Rectal smooth muscle tissue (tissue), 1 donor: ENCODE measurements around the gene MRPL14.
"Not testable (repeated sequence)": the region's sequence is repeated elsewhere in the genome, so short reads cannot be mapped to it uniquely, and the experiment has no call there.

Experiments used
- H3K27ac ChIP-seq: one replicate; pipeline ENCODE4 v1.7.0; 2013; ENCODE audit warnings: low read depth, low read length, inconsistent platforms
- H3K27me3 ChIP-seq: one replicate; pipeline ENCODE4 v1.7.0; 2013; ENCODE audit warnings: low read length; ENCODE audit not compliant: control insufficient read depth, insufficient read depth
- H3K36me3 ChIP-seq: one replicate; pipeline ENCODE4 v1.7.0; 2013; ENCODE audit warnings: low read length; ENCODE audit not compliant: control insufficient read depth, insufficient read depth
- H3K4me1 ChIP-seq: one replicate; pipeline ENCODE4 v1.7.0; 2013; ENCODE audit warnings: low read length; ENCODE audit not compliant: control insufficient read depth, insufficient read depth
- H3K4me3 ChIP-seq: one replicate; pipeline ENCODE4 v1.7.0; 2013; ENCODE audit warnings: low read length
- H3K9ac ChIP-seq: one replicate; pipeline ENCODE4 v1.7.0; 2013; ENCODE audit warnings: low read length

MRPL14 gene

DNA sequence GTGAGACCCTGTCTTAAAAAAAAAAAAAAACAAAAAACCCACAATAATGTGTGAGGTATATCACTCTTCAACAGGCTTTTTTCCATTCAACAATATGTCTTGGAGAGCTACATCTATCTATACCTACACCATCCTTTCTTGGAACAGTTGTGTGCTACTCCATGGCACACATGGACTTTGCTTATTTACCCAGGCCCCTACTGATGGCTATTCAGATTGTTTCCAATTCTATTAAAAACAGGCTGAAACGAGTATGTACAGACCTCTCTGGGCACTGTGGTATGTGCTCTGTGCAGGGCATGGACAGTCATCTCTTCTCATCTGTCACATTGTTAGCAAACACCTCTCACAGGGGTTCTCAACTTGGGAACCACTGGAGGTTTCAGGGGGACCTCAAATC lies 28.1 kb downstream of the MRPL14 start:
- Histone ChIP-seq H3K4me3 (no peak overlapping the region), H3K9ac (no peak overlapping the region), H3K4me1 (no peaks in the 10 kb centered on the region), H3K36me3 (peaks cover 3% of the 10 kb centered on the region), H3K27me3 (no peaks in the 10 kb centered on the region), H3K27ac (no peak overlapping the region)

- Histone ChIP-seq H3K9ac (no peak overlapping the region), H3K4me1 (no peaks in the 10 kb centered on the region), H3K27me3 (no peaks in the 10 kb centered on the region), H3K27ac (no peak overlapping the region), H3K36me3 (peaks cover 3% of the 10 kb centered on the region), H3K4me3 (no peak overlapping the region)
Measured at GRCh38 chr6:44097782-44098317, 29.4 kb downstream of the MRPL14 start.

DNA sequence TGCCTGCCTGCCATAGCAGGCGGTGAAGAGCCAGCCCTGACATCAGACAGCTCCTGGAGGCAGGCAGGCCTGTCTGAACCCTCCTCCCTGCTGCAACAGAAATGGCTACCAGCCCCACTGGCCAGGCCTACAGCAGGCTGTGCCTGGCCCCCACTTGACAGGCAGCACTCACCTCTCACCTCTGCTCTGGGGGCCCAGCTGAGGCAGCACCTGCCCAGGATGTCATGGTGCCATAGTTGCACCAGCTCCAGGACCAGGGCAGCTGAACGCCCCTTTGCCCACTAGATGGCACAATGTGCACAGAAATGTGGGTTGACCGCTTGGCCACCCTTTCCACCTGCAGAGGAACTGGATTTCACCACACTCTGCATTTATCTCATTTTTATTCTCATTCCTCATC lies 30.6 kb downstream of the MRPL14 start:
- Histone ChIP-seq H3K36me3 (peaks cover 3% of the 10 kb centered on the region), H3K27ac (no peak overlapping the region), H3K9ac (no peak overlapping the region)

DNA sequence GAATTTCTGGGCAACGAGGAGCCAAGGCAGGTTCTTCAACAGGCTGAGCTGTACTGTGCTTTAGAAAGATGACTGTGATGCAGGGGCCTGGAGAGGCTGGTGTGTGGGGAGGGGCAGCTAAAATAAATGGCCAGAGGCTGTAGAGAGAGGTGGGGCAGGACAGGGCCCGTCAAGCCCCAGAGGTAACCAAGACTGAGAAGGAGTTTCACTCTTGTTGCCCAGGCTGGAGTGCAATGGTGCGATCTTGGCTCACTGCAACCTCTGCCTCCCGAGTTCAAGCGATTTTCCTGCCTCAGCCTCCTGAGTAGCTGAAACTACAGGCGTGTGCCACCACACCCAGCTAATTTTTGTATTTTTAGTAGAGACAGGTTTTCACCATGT lies 32.0 kb downstream of the MRPL14 start:
- not testable (repeated sequence) for H3K4me1 ChIP-seq, H3K27ac ChIP-seq, H3K9ac ChIP-seq, H3K27me3 ChIP-seq, H3K4me3 ChIP-seq, H3K36me3 ChIP-seq

More for the DNA sequence above, 30.6 kb downstream of the MRPL14 start:
- H3K27me3 ChIP-seq: no peaks in the 10 kb centered on the region
- H3K4me3 ChIP-seq: no peak overlapping the region
- no peaks in the 10 kb centered on the region for H3K4me1 ChIP-seq

DNA sequence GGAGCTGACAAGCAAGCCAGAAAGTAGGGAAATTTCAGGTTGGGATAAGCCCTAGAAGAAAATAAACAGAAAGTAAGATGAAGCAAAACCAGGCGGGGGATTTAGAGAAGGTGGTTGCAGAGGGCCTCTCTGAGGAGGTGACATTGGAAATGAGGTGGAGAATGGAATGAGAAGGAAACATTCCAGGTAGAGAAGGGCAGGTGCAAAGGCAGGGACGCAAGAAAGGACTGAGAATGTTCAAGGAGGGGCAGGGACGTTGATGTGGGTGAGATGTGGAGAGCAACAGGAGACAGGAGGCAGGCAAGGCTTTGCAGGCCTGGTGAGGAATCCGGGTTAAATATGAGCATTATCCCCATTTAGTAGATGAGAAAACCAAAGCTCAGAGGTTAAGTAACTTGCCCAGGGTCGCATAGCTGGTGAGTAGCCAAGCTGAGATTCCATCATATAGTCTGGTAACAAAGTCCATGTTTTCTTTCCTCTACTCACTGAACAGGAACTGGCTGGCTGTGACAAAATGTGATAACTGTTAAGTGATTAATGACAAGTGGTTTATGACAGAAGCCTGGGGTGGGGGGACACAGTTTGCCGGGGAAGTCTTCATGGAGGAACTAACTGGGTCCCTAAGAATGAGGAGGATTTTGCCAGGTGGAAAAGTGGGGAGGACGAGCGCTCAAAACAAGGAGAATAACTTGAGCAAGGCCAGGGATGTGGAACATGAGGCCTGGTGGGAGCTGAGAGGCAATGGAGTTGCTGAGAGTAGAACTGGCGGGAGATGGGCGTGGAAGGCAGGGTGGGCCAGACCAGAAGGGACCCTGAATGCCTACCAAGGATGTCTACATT lies 32.6 kb downstream of the MRPL14 start:
- Histone ChIP-seq H3K27me3 (no peaks in the 10 kb centered on the region), H3K36me3 (peaks cover 1% of the 10 kb centered on the region), H3K4me1 (no peaks in the 10 kb centered on the region), H3K4me3 (no peak overlapping the region), H3K27ac (no peak overlapping the region), H3K9ac (no peak overlapping the region)

GRCh38 chr6:44093750-44094402 lies 33.4 kb downstream of the MRPL14 start:
- no peak overlapping the region for H3K4me3 ChIP-seq
- H3K27ac ChIP-seq: no peak overlapping the region

GRCh38 chr6:44093066-44093465 lies 34.2 kb downstream of the MRPL14 start:
- no peaks in the 10 kb centered on the region for H3K4me1 ChIP-seq
- H3K27ac ChIP-seq: no peak overlapping the region
- no peaks in the 10 kb centered on the region for H3K27me3 ChIP-seq
- no peak overlapping the region for H3K9ac ChIP-seq
- H3K36me3 ChIP-seq: no peaks in the 10 kb centered on the region
- no peak overlapping the region for H3K4me3 ChIP-seq

More at GRCh38 chr6:44093750-44094402, 33.4 kb downstream of the MRPL14 start:
- Histone ChIP-seq H3K27me3 (no peaks in the 10 kb centered on the region), H3K9ac (no peak overlapping the region), H3K4me1 (no peaks in the 10 kb centered on the region), H3K36me3 (no peaks in the 10 kb centered on the region)

DNA sequence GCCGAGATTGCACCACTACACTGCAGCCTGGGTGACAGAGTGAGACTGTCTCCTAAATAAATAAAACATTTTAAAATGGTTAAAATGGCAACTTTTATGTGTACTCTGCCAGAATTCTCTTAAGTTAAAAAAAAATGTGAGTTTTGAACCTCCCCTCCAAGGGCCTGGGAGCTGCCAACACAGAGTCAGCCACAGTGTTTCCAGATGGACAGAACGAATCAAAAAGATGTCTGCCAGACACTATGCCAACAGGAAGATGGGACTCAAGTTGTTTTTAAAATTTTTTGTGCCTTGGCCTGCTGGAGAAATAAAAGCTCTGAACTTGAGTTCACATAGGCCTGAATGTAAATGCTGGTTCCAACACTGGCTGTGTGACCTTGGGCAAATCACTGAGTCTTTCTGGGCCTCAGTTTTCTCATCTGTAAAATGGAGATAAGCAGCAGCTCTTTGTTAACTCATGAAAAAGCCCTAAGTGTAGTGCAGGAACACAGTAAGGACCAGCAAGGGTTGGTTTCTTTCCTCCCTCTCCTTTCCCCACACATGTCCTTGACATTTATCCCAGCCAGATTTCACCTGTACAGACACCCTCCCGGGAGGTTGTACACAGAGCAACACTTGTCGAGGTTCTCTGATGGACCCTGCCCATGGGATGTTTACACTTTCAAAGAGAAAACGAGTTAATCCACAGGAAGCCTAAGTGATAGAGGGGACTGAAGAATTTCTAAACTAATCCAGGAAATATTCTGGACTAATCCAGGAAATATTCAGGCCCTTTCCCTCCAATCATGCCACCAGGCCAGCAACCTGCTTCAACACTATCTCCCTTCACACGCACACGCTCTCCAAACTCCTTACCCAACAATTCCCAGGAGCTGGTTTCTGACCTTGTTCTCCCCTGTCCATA lies 35.0 kb downstream of the MRPL14 start:
- Histone ChIP-seq H3K4me1 (no peaks in the 10 kb centered on the region), H3K4me3 (no peak overlapping the region), H3K27me3 (no peaks in the 10 kb centered on the region), H3K36me3 (no peaks in the 10 kb centered on the region), H3K9ac (no peak overlapping the region), H3K27ac (no peak overlapping the region)

- H3K4me3 ChIP-seq, H3K36me3 ChIP-seq, H3K27me3 ChIP-seq, H3K4me1 ChIP-seq, H3K27ac ChIP-seq, H3K9ac ChIP-seq: not testable (repeated sequence)
Measured at GRCh38 chr6:44091356-44091755, 35.9 kb downstream of the MRPL14 start.

DNA sequence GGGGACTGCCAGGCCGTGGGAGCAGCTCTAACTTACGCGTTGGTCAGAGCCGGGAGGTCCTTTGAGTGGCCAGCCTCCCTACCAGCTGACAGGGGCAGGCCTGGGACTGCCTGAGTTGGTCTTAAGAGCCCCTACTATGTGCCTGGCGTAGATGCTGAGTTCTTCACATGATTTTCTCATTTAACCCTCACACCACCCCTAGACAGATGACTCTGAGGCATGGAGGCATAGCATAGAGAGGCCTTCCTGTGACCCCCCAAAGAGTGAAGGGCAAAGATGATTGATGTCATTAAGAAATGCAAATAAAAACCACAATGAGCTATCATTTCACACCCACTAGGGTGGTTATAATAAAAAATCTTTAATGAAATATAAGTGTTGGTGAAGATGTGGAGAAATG lies 36.8 kb downstream of the MRPL14 start:
- Histone ChIP-seq H3K36me3 (no peaks in the 10 kb centered on the region), H3K4me3 (no peak overlapping the region), H3K4me1 (no peaks in the 10 kb centered on the region), H3K27me3 (no peaks in the 10 kb centered on the region), H3K27ac (no peak overlapping the region), H3K9ac (no peak overlapping the region)

DNA sequence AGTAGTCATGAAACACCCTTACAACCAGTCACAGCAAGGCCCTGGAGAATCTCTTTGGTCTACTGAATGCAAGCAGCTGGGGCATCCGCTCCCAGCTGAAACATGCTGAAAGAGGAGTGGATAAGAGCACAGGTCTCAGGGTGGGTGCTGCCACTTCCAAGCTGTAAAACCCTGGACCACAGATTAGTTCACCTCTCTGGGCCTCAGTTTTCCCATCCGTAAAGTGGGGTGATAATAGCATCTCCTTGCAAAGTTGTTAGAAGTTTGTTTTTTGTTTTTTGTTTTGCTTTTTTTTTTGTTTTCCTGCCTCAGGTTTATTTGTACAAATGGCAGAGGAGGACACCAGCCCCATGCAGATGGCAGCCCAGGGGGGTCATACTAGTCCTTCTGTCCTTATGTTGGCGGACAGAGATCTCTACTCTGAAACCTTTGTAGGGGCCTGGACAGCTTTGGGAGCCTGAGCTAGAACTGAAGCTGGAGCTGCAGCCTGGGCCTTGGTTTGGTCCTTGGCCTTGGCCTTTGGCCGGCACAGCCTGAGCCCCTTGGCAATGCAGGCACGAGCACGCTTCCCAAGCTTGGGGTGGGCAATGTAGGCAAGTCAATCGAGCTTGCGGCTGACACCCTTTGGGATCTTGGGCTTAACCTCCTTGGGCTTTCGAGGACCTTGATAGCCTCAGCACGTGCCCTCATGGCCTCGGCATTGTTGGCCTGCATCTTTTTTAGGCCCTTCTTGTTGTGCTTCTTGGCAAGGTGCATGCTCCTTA lies 38.2 kb downstream of the MRPL14 start:
- Histone ChIP-seq H3K9ac (no peak overlapping the region), H3K27ac (no peak overlapping the region)

More for the DNA sequence above, 38.2 kb downstream of the MRPL14 start:
- Histone ChIP-seq H3K27me3 (no peaks in the 10 kb centered on the region), H3K4me1 (no peaks in the 10 kb centered on the region), H3K36me3 (no peaks in the 10 kb centered on the region), H3K4me3 (no peak overlapping the region)
